GM19023 (cell line): ENCODE measurements around the gene RGL1.

Experiments used
- ATAC-seq: cut with Tn5 transposase; IDR thresholded peaks from one replicate; pipeline ENCODE4 v1.9.1; 2021; ENCODE audit warnings: mild to moderate bottlenecking, moderate library complexity; ENCODE audit not compliant: unreplicated experiment

Gene RGL1

GRCh38 chr1:183885142-183885735 lies 80.3 kb downstream of the RGL1 start:
- no peak for ATAC-seq

DNA sequence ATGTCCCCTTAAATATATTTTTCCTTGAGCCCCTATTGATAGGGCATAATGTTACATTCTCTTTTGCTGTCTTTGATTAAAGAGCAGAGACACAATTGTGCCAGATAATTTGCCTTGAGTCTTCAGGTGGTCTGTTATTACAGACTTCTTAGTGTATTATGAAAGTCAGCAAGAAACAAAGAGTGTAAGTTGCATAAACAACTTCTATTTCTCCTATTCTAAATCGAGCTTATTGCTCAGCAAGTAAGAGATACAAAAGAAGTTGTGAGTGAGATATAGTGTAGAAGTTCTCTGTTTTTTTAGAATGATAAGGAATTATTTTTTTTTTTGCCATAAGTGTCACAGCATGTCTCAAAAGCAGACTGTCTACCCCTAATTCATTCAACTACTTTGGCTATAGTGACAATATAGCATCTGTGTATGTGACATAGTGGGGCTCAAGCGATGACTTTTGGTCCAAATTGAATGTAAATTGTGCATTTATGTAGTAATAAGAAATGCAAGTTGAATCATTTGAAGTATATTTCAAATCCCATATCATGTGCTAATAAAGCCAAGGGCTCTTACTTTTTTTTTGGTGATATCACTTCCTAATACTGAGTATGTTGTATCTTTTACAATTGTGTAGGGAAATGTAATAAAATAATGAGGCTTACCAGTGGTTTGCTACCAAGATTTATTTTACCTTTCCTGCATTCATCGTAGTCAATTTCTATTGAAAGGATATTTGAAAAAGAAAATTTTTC lies 81.3 kb downstream of the RGL1 start:
- no peak for ATAC-seq

- no peak for ATAC-seq
Observed at GRCh38 chr1:183886853-183887252, 81.9 kb downstream of the RGL1 start.

DNA sequence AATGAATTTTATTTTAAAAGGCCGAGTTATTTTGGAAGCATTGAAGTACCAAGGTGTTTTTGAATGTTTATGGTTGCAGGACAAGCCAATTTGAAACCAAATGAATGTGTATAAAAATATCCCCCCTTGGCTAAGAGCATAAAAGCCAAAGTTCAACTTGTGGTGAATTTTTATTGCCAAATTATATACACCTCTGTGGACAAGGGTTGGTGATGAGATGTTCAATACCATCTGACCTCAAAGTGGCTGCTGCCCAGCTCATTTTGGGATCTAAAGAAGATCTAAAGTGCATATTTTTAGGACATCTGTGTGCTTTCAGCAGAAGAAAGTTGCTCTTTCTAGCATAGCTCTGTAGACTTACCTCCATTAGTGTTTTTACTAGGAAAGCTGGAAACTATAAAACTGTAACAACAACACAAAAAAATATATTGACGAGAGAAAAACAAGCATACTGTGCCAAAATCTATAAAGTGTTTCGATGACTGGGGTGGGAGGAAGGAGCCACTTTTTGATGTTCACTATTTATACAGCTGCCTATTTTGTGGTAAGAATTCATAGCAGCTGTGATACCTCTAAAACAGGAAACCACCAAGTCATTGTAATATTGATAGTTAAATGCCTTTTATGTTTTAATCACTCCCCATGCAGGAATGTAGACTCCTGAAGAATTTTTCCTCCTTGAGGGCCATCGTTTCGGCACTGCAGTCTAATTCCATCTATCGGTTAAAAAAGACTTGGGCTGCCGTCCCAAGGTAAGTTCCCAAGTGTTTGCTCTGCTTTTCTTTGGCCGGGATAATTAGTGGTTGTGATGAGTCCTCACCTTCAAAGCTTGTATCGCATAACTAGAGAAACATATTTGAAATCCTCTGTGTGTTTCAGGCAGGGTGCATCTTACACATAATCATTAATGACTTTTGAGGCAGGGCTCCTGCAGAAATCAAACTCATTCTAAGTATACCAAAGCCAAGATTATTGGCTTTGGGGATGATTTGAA lies 83.2 kb downstream of the RGL1 start:
- ATAC-seq: no peak

- no peak for ATAC-seq
Observed at GRCh38 chr1:183889095-183889494, 84.2 kb downstream of the RGL1 start.

DNA sequence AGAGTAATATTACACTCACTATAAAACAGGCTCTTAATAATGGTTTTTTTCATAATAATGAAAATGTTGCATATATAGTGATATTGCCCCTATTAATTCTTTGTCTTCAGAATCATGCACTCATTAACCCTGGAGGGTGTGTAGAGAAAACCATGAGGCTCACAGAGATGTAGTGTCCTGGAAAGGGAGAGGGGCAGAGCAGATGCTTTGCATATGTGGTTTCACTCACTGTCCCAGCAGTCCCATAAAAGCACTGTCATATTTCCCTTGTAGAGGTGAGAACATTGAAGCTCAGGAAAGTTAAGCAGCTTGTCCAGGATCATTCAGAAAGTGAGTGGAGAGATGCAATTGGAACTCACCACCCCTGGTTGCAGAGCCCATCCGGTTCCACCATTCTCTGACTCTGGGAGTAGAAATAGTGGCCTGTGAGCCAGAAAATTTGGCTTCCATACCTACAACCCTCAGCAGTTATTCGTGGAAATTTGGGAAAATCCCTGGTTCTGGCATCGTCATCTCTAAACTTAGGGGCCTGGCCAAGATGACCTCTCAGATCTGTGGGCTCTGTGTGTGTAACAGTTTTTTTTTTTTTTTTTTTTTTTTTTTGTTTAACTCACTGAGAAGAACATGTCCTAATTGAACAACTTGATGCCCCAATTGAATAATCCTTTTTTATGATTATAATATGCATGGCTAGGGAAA lies 86.4 kb downstream of the RGL1 start:
- peak; percentile 79 for ATAC-seq

DNA sequence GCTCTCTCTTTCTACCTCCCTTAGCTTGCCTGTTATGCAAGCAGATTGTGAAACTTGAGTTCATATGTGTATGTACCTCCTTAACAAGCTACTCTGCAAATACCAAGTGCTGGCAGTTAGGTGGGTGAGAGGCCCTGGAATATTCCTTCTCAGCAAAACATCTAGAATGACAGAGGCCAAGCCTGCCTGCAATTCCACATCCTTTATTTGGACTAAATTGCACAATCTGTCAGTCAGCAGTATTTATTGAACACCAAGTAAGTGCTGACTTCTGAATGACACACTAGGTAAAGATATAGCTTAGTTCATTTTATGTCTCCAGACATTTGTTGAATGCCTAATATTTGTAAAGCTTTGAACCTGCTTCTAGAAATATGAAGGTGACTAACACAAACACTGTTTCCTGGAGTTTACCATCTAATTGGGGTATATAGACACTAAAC lies 87.5 kb downstream of the RGL1 start:
- ATAC-seq: no peak

GRCh38 chr1:183893561-183894289 lies 88.8 kb downstream of the RGL1 start:
- ATAC-seq: no peak

DNA sequence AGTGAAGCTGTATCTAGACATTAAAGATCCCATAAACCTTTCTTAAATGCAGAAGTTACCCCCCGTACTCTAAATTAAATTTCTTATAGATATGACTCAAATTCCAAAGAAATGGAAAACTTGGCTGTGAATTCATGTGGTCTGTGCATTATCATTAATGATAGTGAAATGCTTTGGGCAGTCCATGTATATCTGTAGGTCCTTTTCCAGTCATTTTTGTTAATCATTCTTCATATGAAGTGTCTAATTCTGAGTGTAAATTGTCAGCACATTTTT lies 89.3 kb downstream of the RGL1 start:
- ATAC-seq: no peak

DNA sequence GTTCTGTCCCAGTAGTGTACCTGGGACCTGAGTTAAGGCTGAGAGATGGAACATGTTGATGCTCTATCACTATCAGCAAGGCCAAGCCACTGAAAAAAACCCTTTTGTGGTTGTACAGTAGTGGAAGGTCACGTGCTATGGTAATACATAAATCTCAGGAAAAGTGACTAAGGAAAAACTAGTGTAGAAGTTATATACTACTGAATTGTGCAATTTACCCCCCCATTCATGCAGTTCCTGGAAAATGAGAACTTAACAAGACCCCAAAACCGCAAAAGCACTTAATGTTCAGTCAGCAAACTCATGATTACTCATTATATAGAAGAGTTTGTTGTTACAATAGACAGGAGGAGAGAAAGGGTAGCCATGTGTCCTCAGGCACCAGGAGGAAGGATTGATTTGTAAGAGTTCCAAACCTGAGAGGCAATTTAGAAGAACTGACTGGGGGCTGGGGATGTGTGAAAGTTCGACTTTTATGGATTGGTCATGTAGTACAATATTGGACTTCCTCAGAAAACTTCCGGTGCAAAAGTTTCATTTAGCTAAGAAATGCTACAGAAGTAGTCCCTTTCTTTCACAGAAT lies 91.6 kb downstream of the RGL1 start:
- ATAC-seq: no peak

GRCh38 chr1:183898001-183898396 lies 93.1 kb downstream of the RGL1 start:
- peak; percentile 22 for ATAC-seq

DNA sequence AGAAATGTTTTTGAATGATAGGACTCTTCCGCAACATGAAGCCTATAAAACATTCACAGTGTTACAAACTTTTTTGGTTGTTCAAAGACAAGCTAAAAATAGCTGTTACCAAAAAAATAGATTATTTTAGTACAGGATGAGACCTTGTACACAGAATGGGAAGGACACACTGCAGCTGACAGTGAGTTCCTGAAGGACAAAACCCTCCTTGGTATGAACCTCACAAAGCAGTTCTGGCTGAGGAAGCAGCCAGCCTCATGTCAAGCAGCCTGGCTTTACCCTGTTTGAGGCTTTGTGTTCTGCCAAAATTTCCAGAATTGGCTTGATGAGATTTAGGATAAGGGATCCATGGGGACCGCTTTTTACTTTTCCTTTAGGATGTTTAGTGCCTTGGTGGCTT lies 93.7 kb downstream of the RGL1 start:
- no peak for ATAC-seq

DNA sequence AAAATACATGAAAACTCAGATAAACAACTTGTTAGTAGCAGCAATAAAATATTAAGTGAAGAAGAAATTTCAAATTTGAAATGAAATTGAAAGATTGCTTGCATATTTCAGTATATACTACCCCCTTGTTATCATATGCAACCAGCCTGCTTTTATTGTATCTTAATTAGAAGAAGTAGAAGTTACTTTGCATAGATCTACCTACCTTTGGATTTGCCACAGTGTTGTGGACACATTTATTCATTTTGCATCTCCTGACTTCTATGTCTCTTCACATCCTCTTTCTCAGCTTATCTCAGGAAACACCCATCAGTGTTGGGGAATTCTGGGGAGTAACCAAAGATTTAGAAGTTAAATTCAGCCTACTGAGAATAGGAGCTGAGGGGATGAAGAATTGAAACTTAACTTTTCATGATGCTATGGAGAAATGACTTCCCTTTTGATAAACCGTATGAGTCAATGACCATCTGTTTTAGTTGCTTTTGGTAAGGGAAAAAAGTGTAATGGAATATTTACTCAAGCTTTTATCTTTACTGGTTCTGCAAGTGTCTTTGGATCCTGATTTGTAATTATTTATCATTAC lies 96.9 kb downstream of the RGL1 start:
- ATAC-seq: no peak

DNA sequence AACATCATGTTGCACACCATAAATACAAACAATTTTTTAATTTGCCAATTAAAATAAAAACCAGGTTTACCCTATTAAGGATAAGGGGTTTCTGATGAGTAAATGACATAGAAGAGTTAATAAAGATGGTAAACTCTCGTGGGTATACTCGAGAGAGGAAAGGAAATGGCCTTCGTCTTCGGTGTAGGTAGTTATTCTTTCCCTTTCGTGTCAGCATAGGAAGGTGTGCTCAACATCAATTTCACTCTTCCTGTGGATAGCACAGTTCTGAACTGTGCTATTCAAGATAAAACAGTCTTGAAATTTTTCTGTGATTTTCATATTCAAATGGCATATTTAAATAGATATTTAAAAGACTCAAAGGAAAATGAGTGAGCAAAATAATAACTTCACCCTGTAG lies 98.2 kb downstream of the RGL1 start:
- ATAC-seq: no peak

DNA sequence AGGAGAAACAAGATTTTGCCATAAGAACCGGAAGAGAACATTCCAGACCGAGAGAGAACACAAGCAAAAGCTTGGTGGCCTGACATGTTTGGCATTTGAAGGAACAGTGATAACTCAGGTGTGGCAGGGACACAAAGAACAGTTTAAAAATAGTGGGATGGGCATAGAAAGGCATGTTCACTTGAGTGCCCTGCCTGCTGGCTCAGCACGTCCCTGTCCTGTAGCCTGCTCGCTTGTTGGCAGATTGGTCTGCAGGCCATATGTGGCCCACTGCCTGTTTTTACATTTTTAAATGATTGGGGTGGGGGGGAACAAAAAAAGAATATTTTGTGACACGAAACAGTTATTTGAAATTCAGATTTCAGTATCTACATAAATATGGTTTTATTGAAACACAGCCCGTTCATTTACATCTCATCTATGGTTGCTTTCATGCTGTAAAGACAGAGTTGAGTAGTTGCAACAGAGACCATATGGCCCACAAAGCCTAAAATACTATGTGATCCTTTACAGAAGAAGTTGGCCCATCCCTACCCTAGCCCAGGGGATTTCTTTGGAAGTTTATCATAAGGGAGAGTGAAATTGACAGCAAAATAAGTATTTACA lies 100.7 kb downstream of the RGL1 start:
- no peak for ATAC-seq

GRCh38 chr1:183907070-183907469 lies 102.2 kb downstream of the RGL1 start:
- ATAC-seq: no peak

DNA sequence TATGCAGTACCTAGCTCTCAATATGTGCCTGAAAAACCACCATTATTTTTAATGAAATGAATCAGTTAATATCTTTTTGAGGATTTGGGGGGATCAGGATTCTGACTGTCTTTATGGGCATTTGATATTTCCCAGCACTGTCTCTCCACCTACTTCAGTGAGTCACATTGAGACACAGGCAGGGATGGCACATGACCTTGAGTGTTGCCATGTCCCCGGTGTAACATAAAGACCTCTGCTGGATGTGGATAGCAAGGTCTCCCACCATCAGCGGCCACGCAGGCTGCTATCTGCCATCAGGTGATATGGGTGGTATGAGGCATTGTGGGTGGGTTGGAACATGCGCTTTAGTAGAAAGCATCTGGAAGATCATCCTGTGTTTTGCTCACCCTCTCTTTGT lies 103.2 kb downstream of the RGL1 start:
- ATAC-seq: no peak

DNA sequence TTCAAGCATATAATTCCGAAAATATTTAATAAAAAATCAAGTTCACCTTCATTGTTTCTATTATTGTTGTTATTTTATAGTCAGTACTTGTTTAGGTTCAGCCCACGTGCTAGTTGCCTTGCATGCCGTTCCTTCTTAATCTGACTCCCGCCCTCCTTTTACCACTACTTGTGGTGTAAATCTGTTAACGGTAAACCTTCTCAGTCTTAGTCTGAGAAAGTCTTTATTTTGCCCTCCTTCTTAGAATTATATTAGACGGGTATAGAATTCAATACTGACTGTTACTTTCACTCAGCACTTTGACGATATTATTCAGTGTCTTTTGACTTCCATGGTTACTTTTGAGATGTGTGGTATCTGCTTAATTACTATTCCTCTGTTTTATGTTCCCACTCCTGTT lies 104.8 kb downstream of the RGL1 start:
- ATAC-seq: no peak

DNA sequence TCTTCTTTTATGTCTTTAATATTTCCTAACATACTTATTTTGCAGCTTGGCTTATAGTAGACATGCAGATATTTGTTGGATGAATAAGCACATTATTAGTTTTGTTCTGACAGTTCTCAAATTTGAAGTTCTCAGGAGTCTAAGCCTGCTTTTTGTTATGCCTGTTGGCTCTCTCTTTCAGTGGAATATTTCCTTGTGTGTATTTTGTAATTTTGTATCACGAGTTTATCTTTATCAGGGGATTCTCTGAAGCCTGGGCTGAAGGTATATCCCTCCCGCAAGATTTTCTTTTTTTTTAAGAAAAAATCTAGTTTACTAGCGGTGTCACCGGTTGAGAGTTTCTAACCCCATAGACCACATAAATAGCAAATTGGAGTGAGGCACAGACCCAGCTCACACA lies 105.9 kb downstream of the RGL1 start:
- ATAC-seq: no peak
